SK-N-SH (cell line): ENCODE measurements around the gene TOPBP1. TPM values are rescaled to one million over a fixed set of nuclear protein-coding genes. Genes with fewer than 3 reads are reported as not detected.

Experiments used
- CTCF ChIA-PET: fragments of 300-600, 350-600 bp; formaldehyde crosslinking; extraction: SDS; loops from one replicate; lab custom pipeline; 2021; lab: Yijun Ruan, JAX
- POLR2A ChIA-PET: fragments of 350-600 bp; sonication (Branson Sonifier 250); formaldehyde crosslinking; extraction: SDS; loops from one replicate; lab custom pipeline; 2020; ENCODE audit warnings: antibody characterized with exemption, inconsistent platforms; lab: Yijun Ruan, JAX
- DNase-seq: peaks from one replicate; pipeline ENCODE4 v3.0.0; 2012
- H2AFZ ChIP-seq: fragments of 200-600 bp; sonication (generic); 2 replicates; pipeline ENCODE4 v1.8.1; 2016; ENCODE audit warnings: antibody characterized with exemption, mild to moderate bottlenecking, low read depth
- H3F3A ChIP-seq: fragments of 200-600 bp; sonication (generic); replicated peaks from 2 replicates; pipeline ENCODE3; 2016; ENCODE audit warnings: antibody characterized with exemption, mild to moderate bottlenecking; ENCODE audit not compliant: insufficient read depth
- H3K27ac ChIP-seq, 2 experiments: fragments of 200-500 bp in 1 of 2; fragments of 200-600 bp in 1 of 2; sonication (Bioruptor generic) in 1 of 2; sonication (generic), shearing (Covaris generic) in 1 of 2; 2 replicates each; pipeline versions ENCODE4 v1.5.1 to v1.6.1; 2014 to 2016; ENCODE audit warnings: low read depth in 2 of 2, inconsistent platforms in 1 of 2, low read length in 1 of 2, mild to moderate bottlenecking in 1 of 2, mixed read lengths in 1 of 2
- H3K27me3 ChIP-seq: fragments of 200-600 bp; sonication (generic), shearing (Covaris generic); 2 replicates; pipeline ENCODE4 v1.6.1; 2016; ENCODE audit warnings: mixed run types; ENCODE audit not compliant: insufficient read depth
- H3K36me3 ChIP-seq, 2 experiments: fragments of 200-500 bp in 1 of 2; fragments of 200-600 bp in 1 of 2; sonication (Bioruptor generic) in 1 of 2; sonication (generic) in 1 of 2; replicated peaks in 1 of 2; 2 replicates each; pipeline versions ENCODE3 to v1.5.1; 2014 to 2016; ENCODE audit warnings: low read length in 1 of 2, mild to moderate bottlenecking in 1 of 2; ENCODE audit not compliant: insufficient read depth in 2 of 2, control insufficient read depth in 1 of 2
- H3K4me1 ChIP-seq, 2 experiments: fragments of 200-500 bp in 1 of 2; fragments of 200-600 bp in 1 of 2; sonication (Bioruptor generic) in 1 of 2; sonication (generic), shearing (Covaris generic) in 1 of 2; 2 replicates each; pipeline versions ENCODE4 v1.5.1 to v1.6.1; 2014 to 2016; ENCODE audit warnings: low read depth in 1 of 2, low read length in 1 of 2, mixed run types in 1 of 2; ENCODE audit not compliant: insufficient read depth in 2 of 2, control insufficient read depth in 1 of 2
- H3K4me2 ChIP-seq: fragments of 200-600 bp; sonication (generic), shearing (Covaris generic); 2 replicates; pipeline ENCODE4 v1.6.1; 2017; ENCODE audit warnings: mixed run types
- H3K4me3 ChIP-seq, 2 experiments: fragments of 200-500 bp in 1 of 2; fragments of 200-600 bp in 1 of 2; sonication (Bioruptor generic) in 1 of 2; sonication (generic), shearing (Covaris generic) in 1 of 2; 2 replicates each; pipeline versions ENCODE4 v1.5.1 to v1.8.1; 2014 to 2016; ENCODE audit warnings: low read depth in 2 of 2, inconsistent platforms in 1 of 2, low read length in 1 of 2, mild to moderate bottlenecking in 1 of 2, mixed read lengths in 1 of 2, moderate library complexity in 1 of 2
- H3K79me2 ChIP-seq: fragments of 200-600 bp; sonication (generic); 2 replicates; pipeline ENCODE4 v1.8.1; 2017; ENCODE audit warnings: mild to moderate bottlenecking; ENCODE audit not compliant: insufficient read depth
- H3K9ac ChIP-seq: fragments of 200-600 bp; sonication (generic); 2 replicates; pipeline ENCODE4 v1.6.1; 2017; ENCODE audit warnings: mixed run types
- H3K9me2 ChIP-seq: fragments of 200-600 bp; sonication (generic); 2 replicates; pipeline ENCODE4 v1.6.1; 2017; ENCODE audit warnings: mixed run types
- H3K9me3 ChIP-seq: fragments of 200-600 bp; sonication (generic); 2 replicates; pipeline ENCODE4 v1.6.1; 2017; ENCODE audit warnings: mixed run types, mild to moderate bottlenecking, moderate library complexity
- H4K20me1 ChIP-seq: fragments of 200-600 bp; sonication (generic); 2 replicates; pipeline ENCODE4 v1.6.1; 2017; ENCODE audit warnings: mild to moderate bottlenecking, mixed run types; ENCODE audit not compliant: insufficient read depth
- CHD2 ChIP-seq: fragments of 150-350 bp; IDR thresholded peaks from 2 replicates; pipeline ENCODE4 v1.6.1; 2018; ENCODE audit warnings: low read length; ENCODE audit not compliant: partially characterized antibody
- ELF1 ChIP-seq: IDR thresholded peaks from 2 replicates; pipeline ENCODE4 v1.4.0; 2012
- FOXJ3 ChIP-seq: sonication (generic); formaldehyde crosslinking; IDR thresholded peaks from 2 replicates; pipeline ENCODE4 v1.5.1; 2020; ENCODE audit warnings: mild to moderate bottlenecking, missing genetic modification reagents
- GABPA ChIP-seq: IDR thresholded peaks from 2 replicates; pipeline ENCODE4 v1.4.0; 2012; ENCODE audit warnings: low read depth, mild to moderate bottlenecking
- GATA2 ChIP-seq: sonication (generic); formaldehyde crosslinking; IDR thresholded peaks from 2 replicates; pipeline ENCODE4 v1.5.0; 2020; ENCODE audit warnings: mild to moderate bottlenecking, missing genetic modification reagents
- JUND ChIP-seq: IDR thresholded peaks from 2 replicates; pipeline ENCODE4 v1.4.0; 2012
- MEF2A ChIP-seq: IDR thresholded peaks from 2 replicates; pipeline ENCODE4 v1.4.0; 2012; ENCODE audit warnings: low read depth, borderline replicate concordance
- MXI1 ChIP-seq: IDR thresholded peaks from 2 replicates; pipeline ENCODE4 v1.6.1; 2012; ENCODE audit warnings: mild to moderate bottlenecking, low read depth, low read length, improper control_type of control experiment
- NRF1 ChIP-seq: IDR thresholded peaks from 2 replicates; pipeline ENCODE4 v1.6.1; 2012; ENCODE audit warnings: low read depth, mild to moderate bottlenecking, low read length
- POLR2AphosphoS5 ChIP-seq: IDR thresholded peaks from 2 replicates; pipeline ENCODE4 v1.6.1; 2012; ENCODE audit warnings: low read depth, low read length
- RAD21 ChIP-seq: IDR thresholded peaks from 2 replicates; pipeline ENCODE4 v1.6.1; 2012; ENCODE audit warnings: mild to moderate bottlenecking, low read length
- RCOR1 ChIP-seq: fragments of 150-350 bp; IDR thresholded peaks from 2 replicates; pipeline ENCODE4 v1.6.1; 2017; ENCODE audit warnings: antibody characterized with exemption, low read length
- SIN3A ChIP-seq: IDR thresholded peaks from 2 replicates; pipeline ENCODE4 v1.6.1; 2012; ENCODE audit warnings: low read depth, mild to moderate bottlenecking, low read length, moderate library complexity, borderline replicate concordance
- SMC3 ChIP-seq: IDR thresholded peaks from 2 replicates; pipeline ENCODE4 v1.6.1; 2012; ENCODE audit warnings: low read depth, low read length, improper control_type of control experiment
- YY1 ChIP-seq: IDR thresholded peaks from 2 replicates; pipeline ENCODE4 v1.4.0; 2012; ENCODE audit warnings: low read depth, mild to moderate bottlenecking
- WGBS: methylation state at CpG from one replicate; pipeline ENCODE4 v1.1.6; 2017; ENCODE audit warnings: low lambda C conversion rate; 5-methylcytosine and 5-hydroxymethylcytosine counted together
- polyA plus RNA-seq, 3 experiments: library from polyadenylated mRNA; depleted of rRNA; stranded (reverse); fragments of >200 nt; gene quantifications; 2 replicates each; pipeline ENCODE4 v1.2.3, GENCODE V29; 2012
- TF ChIP-seq, protein P1 (sequence below): IDR thresholded peaks from 2 replicates; pipeline ENCODE4 v1.6.1; 2012; ENCODE audit warnings: mild to moderate bottlenecking, low read depth, low read length, moderate library complexity
- TF ChIP-seq, protein P2 (sequence below): IDR thresholded peaks from 2 replicates; pipeline ENCODE4 v1.4.0; 2012; ENCODE audit warnings: low read depth
- TF ChIP-seq, protein P3 (sequence below): IDR thresholded peaks from 2 replicates; pipeline ENCODE4; 2012
- TF ChIP-seq, protein P4 (sequence below): fragments of 150-350 bp; IDR thresholded peaks from 2 replicates; pipeline ENCODE4 v1.6.1; 2016; ENCODE audit warnings: mild to moderate bottlenecking, low read depth, low read length
- TF ChIP-seq, protein P5 (sequence below): IDR thresholded peaks from 2 replicates; pipeline ENCODE4 v1.4.0; 2012; ENCODE audit warnings: low read depth, borderline replicate concordance

Gene TOPBP1
- polyA plus RNA-seq, 1 of the 3 experiments (the other 2 are of a cell fraction) = 15.7 TPM

DNA sequence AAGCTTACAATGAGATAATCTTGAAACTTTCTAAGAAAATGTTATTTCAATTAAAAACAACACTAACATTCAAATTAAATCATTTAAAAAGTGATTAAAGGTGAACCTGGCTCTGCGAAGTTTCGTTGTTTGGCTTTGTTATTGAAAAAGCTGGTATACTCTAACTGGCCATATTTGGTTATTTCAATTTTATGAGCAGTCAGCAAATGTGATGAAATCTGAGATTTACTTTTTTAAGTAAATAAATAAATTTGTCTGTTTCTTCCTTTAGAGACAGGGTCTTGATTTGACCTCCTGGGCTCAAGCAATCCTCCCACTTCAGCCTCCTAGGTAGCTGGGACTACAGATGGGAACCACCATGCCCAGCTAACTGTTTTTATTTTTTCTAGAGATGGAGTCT is 50.2 kb downstream of the TOPBP1 start (continued):
- no peak for TF ChIP-seq SIN3A
- TF ChIP-seq, protein P1, sequence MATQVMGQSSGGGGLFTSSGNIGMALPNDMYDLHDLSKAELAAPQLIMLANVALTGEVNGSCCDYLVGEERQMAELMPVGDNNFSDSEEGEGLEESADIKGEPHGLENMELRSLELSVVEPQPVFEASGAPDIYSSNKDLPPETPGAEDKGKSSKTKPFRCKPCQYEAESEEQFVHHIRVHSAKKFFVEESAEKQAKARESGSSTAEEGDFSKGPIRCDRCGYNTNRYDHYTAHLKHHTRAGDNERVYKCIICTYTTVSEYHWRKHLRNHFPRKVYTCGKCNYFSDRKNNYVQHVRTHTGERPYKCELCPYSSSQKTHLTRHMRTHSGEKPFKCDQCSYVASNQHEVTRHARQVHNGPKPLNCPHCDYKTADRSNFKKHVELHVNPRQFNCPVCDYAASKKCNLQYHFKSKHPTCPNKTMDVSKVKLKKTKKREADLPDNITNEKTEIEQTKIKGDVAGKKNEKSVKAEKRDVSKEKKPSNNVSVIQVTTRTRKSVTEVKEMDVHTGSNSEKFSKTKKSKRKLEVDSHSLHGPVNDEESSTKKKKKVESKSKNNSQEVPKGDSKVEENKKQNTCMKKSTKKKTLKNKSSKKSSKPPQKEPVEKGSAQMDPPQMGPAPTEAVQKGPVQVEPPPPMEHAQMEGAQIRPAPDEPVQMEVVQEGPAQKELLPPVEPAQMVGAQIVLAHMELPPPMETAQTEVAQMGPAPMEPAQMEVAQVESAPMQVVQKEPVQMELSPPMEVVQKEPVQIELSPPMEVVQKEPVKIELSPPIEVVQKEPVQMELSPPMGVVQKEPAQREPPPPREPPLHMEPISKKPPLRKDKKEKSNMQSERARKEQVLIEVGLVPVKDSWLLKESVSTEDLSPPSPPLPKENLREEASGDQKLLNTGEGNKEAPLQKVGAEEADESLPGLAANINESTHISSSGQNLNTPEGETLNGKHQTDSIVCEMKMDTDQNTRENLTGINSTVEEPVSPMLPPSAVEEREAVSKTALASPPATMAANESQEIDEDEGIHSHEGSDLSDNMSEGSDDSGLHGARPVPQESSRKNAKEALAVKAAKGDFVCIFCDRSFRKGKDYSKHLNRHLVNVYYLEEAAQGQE = no peak

DNA sequence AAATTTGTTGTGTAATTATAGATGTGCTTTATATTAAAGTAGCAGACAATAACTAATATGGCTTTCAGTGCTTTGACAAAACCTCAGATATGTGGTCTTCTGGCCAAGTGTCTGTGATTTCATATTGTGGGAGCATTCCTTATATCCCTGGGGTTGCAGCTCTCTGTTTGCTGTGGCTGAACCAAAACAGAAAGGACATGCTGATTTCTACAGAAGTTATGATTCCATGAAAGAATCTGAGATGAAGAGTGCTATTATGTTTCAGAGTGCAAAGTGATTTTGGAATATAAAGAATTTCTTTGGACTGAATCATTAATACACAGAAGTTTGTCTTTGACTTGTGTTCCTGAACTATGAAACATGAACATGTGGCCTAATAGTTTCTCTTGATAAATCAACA is 51.7 kb downstream of the TOPBP1 start:
- Histone ChIP-seq H3K4me1 (no peaks in the 10 kb centered on the region), H3K36me3 (peaks cover 52 to 65% of the 10 kb centered on the region in 2 experiments), H3K9me2 (no peaks in the 10 kb centered on the region), H3F3A (peaks cover 3% of the 10 kb centered on the region), H3K27ac (peak overlapping the region in 1 of 2 experiments; percentile 5; a peak in 1 of 4 replicates), H3K79me2 (0 out of 2 replicates have a peak, but pooled peaks cover under 1% of the 10 kb centered on the region), H4K20me1 (no peaks in the 10 kb centered on the region), H3K9ac (no peak overlapping the region), H2AFZ (no peak overlapping the region), H3K4me3 (no peak overlapping the region), H3K9me3 (no peaks in the 10 kb centered on the region), H3K4me2 (no peak overlapping the region), H3K27me3 (no peaks in the 10 kb centered on the region)
- CTCF ChIA-PET = interaction anchor here (1.1 kb wide), 1 partner anchor 10 kb away, joined by 3 read pairs; no protein-coding TSS in a partner anchor
- TF ChIP-seq, protein P2, sequence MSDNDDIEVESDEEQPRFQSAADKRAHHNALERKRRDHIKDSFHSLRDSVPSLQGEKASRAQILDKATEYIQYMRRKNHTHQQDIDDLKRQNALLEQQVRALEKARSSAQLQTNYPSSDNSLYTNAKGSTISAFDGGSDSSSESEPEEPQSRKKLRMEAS = no peak
- TF ChIP-seq JUND = no peak
- TF ChIP-seq ELF1 = no peak
- no peak for TF ChIP-seq GATA2 (CRISPR knock-in tag)
- no peak for TF ChIP-seq POLR2AphosphoS5
- TF ChIP-seq, protein P3, sequence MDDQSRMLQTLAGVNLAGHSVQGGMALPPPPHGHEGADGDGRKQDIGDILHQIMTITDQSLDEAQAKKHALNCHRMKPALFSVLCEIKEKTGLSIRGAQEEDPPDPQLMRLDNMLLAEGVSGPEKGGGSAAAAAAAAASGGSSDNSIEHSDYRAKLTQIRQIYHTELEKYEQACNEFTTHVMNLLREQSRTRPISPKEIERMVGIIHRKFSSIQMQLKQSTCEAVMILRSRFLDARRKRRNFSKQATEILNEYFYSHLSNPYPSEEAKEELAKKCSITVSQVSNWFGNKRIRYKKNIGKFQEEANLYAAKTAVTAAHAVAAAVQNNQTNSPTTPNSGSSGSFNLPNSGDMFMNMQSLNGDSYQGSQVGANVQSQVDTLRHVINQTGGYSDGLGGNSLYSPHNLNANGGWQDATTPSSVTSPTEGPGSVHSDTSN = no peak
- no peak for TF ChIP-seq NRF1
- no peak for TF ChIP-seq GABPA
- no peak for TF ChIP-seq MXI1
- no peak for TF ChIP-seq CHD2
- DNase-seq = no peak
- POLR2A ChIA-PET = no interaction called here

DNA sequence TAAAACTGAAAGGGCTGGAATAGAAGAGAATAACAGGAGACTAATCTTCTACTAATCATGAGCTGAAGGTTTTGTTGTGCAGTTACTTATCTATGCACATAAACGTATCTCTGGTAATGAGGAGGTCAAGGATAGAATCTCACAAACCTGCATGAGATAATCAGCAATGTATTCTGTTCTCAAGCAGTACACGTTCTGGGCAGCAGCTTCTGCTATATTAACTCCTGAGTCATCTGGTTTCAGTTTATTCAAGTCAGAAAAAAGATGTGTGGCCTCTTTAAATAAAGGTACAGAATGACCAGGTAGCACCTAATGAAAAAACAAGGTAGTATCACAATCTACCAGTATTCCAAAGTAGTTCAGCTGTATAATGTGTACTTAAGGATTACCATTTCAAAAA is 53.4 kb downstream of the TOPBP1 start:
- Histone ChIP-seq H3K36me3 (peaks cover 45 to 69% of the 10 kb centered on the region in 2 experiments), H3K9me3 (no peaks in the 10 kb centered on the region), H3K4me1 (no peaks in the 10 kb centered on the region), H3F3A (peaks cover 3% of the 10 kb centered on the region), H3K27me3 (no peaks in the 10 kb centered on the region), H3K9me2 (no peaks in the 10 kb centered on the region), H3K79me2 (peaks cover 3% of the 10 kb centered on the region; the same call in 1 of the 2 replicates), H3K27ac (no peak overlapping the region), H3K4me3 (no peak overlapping the region), H3K9ac (no peak overlapping the region), H3K4me2 (no peak overlapping the region), H2AFZ (no peak overlapping the region), H4K20me1 (no peaks in the 10 kb centered on the region)
- POLR2A ChIA-PET = no interaction called here
- no peak for DNase-seq
- CTCF ChIA-PET = interaction anchor here (1.0 to 1.7 kb wide), 2 partner anchors 55 to 882 kb away, joined by 3 read pairs; no protein-coding TSS in a partner anchor
- 67% methylated on average over 2 of the region's 2 CpGs for WGBS
- TF ChIP-seq, protein P4, sequence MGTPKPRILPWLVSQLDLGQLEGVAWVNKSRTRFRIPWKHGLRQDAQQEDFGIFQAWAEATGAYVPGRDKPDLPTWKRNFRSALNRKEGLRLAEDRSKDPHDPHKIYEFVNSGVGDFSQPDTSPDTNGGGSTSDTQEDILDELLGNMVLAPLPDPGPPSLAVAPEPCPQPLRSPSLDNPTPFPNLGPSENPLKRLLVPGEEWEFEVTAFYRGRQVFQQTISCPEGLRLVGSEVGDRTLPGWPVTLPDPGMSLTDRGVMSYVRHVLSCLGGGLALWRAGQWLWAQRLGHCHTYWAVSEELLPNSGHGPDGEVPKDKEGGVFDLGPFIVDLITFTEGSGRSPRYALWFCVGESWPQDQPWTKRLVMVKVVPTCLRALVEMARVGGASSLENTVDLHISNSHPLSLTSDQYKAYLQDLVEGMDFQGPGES = no peak
- TF ChIP-seq YY1 (no peak), FOXJ3 (CRISPR knock-in tag) (no peak), SMC3 (no peak), RAD21 (no peak), RCOR1 (no peak), MEF2A (no peak)
- TF ChIP-seq, protein P5, sequence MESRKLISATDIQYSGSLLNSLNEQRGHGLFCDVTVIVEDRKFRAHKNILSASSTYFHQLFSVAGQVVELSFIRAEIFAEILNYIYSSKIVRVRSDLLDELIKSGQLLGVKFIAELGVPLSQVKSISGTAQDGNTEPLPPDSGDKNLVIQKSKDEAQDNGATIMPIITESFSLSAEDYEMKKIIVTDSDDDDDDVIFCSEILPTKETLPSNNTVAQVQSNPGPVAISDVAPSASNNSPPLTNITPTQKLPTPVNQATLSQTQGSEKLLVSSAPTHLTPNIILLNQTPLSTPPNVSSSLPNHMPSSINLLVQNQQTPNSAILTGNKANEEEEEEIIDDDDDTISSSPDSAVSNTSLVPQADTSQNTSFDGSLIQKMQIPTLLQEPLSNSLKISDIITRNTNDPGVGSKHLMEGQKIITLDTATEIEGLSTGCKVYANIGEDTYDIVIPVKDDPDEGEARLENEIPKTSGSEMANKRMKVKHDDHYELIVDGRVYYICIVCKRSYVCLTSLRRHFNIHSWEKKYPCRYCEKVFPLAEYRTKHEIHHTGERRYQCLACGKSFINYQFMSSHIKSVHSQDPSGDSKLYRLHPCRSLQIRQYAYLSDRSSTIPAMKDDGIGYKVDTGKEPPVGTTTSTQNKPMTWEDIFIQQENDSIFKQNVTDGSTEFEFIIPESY = no peak
